ENCODE results near the gene CAP1.
"Not testable (repeated sequence)": the region's sequence is repeated elsewhere in the genome, so short reads cannot be mapped to it uniquely, and the experiment has no call there.

The CAP1 gene, protein sequence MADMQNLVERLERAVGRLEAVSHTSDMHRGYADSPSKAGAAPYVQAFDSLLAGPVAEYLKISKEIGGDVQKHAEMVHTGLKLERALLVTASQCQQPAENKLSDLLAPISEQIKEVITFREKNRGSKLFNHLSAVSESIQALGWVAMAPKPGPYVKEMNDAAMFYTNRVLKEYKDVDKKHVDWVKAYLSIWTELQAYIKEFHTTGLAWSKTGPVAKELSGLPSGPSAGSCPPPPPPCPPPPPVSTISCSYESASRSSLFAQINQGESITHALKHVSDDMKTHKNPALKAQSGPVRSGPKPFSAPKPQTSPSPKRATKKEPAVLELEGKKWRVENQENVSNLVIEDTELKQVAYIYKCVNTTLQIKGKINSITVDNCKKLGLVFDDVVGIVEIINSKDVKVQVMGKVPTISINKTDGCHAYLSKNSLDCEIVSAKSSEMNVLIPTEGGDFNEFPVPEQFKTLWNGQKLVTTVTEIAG

DNA sequence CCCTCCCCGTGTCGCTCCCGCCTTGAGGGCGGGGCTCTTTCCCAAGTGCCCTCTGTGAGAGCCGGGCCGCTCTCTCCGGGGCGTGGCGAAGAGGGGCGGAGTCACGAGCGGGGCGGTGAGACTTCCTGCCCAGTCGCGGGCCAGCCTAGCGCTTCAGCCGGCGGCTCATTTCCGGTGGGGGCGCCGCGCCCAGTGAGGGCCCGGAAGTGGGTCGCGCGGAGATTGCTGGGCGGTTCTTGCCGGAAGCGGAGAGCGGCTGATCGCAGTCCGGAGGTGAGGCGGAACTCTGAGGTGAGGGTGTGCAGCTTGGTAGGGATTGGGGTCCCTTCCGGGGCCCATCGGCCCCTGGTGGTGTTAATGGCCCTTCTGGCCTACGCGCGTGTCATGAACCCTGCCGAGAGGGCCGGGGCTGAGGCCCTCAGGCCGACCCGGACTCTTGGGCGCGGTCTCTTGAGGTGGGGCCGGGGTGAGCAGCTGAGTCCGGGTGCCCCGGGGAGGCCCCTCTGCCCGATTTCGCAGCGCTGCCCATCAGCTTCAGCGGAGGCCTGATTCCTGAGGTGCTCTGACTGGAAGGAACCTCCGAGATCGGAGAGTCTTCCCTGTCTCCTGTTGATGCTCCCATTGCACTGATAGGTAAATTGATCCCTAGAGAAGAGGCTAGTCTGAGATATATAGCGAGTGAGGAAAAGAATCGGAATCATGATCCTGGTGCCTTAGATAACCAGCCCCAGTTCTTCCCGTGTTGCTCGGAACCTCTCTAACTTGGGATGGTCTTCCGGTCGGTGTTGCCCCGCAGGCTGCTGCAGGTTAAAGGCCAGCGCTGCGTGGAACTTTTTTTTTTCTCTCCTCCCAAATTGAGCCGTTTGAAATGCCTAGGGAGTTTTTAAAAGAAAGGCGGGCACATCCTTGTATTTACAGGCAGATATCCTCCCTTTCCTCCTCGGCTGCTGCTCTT, at the start of gene CAP1:
CAP1 (plus strand) TSS at position 219 of the 955 bp plus-strand sequence. CDS start 18,618 bp downstream, outside the sequence.
- DNase-seq (ENCODE audit: low read depth): peak; percentile 100

DNA sequence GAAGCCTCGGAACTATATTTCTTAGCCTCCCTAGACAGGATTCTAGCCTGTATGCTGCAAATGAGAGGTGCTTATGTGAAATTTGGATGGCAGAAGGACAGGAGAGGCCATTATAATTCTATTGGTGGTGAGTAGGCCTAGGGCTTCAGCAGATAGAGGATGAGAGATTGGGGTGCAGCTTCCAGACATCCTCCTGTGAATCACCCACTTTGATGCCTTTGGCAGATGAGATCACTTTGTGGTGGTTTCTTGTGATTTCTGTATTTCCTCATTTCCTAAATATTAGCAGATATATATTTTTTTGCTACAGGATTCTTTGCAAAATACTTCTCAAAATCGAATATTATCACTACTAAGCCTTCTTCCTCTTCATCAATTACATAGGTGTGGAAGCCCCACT, 48.3 kb upstream of the CAP1 start:
- DNase-seq (ENCODE audit: low read depth): no peak

DNA sequence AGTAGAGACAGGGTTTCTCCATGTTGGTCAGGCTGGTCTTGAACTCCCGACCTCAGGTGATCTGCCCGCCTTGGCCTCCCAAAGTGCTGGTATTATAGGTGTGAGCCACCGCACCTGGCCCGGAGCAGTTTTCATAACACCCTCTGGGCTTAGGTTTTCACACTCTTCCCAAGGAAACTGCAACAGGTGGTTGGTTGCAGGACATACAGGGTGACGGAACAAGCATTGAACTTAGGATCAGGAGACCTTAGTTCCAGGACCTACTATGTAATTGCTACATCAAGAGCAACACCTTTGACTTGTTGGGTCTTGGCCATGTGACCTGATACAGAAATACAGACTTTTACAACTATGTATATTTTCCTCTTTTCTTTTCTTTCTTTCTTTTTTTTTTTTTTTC, 47.6 kb upstream of the CAP1 start:
- no peak for DNase-seq (ENCODE audit: low read depth)

DNA sequence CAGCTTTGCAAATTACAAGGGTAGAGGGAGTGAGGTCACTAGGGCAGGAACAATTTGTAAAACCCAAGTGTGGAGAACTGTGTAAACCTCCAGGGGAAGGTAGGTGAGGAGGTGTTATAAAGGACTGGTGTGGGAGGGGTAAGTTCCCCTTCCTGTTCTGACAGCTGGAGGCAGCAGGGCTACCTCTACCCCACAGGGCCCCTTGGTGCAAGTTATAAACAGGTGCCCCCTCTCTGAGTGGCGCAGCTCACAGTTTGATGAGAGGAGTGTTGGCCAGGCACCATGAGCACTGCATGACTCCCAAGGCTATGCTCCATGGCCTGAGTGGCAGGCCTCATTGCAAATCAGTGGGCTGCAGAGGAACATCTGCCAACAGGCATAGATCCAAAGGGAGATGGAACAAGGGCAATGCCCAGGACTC, 44.5 kb upstream of the CAP1 start:
- DNase-seq (ENCODE audit: low read depth): no peak

DNA sequence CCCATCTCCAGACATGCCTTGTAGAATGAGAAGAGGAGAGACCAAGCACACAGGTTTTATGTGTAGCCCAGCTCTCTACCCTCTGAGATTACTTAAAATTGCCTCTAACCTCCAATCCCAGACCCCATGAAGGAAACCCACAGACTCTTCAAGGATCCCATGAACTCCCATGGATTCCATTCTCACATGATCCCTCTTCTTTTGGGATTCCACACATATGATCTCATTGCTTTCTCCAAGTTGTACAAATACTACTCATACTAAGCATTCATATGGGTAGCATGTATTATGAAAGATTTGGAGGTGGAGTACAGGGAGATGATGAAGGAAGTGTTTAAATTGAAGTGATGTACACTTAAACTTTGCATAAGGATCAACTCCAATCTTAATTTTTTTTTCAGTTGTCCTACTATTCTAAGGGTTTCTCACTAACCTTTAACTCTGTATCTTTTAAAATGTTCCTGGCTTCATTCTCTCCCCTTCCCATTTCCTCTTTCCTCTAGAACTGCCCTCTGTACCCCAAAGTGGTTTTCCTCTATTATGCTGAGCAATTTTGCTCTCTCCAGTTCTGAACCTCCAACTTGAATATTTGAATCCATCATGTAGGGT, 44.0 kb upstream of the CAP1 start:
- DNase-seq (ENCODE audit: low read depth): no peak

DNA sequence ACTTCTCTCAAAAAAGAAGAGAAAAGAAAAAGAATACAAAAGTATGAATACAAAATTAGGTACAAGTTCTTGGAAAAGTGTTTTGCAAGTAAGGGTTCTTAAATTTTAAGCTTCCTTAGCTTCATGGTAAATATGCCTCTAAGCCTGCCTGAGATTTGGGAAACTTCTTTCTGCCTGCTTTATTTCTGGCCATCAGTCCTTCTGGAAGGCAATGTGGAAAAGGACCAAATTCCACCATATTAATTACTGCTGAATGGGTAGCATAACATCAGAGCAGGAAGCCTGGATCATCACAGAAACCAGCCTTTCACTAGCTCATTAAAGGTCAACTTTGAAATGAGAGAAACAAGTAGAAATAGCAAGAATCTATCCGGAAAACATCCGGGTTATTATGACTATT, 39.1 kb upstream of the CAP1 start:
- no peak for DNase-seq (ENCODE audit: low read depth)

DNA sequence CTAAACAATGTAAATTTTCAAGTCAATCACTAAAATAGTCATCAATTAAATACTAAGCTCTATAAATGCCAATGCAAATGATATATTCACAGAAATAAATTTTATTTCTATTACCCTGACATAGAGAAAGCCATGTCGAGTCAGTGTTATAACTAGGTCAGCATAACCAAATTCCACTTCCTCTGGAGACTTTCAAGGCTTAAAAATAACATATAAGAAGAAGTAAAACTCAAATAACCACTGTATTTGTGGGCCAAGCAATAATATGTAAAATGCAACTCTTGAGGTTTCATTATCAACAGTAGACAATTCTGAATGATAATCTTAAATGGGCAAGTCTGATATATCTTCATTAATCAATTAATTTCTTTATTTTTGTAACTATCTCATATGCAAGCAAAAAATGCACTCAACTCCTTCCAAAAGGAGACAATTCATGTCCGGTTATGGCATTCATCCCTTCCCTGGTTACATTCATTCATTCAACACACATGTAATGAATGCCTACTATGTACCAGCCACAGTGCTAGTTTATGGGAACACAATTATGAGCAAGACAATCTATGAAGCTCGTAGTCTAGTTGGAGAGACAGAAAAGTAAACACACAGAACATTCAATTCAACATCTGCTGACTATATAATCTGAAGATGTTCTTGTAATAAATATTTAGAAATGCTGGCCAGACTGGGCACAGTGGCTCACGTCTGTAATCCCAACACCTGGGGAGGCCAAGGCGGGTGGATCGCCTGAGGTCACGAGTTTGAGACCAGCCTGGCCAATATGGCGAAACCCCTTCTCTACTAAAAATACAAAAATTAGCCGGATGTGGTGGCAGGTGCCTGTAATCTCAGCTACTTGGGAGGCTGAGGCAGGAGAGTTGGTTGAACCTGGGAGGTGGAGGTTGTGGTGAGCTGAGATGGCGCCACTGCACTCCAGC, 37.1 kb upstream of the CAP1 start:
- no peak for DNase-seq (ENCODE audit: low read depth)

DNA sequence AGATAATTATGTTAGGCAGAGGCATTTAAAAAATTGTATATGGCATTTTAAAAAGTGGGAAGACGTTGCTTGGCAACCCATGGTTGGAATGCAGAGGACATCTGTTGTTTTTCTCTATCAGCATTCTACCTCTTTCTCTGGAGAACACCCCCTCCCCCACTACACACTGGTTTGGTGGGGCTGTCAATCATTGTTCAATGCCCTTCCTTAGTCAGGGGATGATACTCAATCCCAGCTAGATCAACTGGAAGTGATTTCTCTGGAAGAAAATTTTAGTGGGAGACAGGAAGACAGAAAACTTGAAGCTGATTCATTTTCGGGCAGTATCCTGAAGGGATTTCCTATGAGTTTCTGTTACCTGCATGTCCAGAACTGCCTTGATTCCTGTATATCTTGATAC, 35.7 kb upstream of the CAP1 start:
- DNase-seq (ENCODE audit: low read depth): no peak

DNA sequence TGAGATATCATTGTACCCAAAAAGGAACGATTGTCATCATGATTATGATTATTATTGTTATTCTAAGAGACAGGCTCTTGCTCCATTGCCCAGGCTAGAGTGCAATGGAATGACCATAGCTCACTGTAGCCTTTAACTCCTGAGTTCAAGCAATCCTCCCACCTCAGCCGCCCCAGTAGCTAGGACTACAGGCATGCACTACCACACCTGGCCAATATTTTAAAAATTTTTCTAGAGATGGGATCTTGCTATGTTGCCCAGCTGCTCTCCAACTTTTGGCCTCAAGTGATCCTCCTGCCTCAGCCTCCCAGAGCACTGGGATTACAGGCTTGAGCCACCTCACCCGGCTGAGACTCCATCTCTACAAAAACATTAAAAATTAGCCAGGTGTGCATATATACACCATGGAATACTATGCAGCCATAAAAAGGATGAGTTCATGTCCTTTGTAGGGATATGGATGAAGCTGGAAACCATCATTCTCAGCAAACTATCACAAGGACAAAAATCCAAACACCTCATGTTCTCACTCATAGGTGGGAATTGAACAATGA, 33.0 kb upstream of the CAP1 start:
- not testable (repeated sequence) for DNase-seq (ENCODE audit: low read depth)

DNA sequence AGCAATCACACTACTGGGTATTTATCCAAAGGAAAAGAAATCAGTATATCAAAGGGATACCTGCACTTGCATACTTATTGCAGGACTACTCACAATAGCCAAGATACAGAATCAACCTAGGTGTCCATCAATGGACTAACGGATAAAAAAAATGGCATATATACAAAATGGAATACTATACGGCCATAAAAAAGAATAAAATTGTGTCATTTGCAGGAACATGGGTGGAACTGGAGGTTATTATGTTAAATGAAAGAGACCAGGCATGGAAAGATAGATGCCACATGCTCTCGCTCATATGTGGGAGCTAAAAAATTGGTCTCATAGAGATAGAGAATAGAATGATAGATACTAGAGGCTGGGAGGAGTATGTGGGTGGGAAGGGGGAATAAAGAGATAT, 29.3 kb upstream of the CAP1 start:
- no peak for DNase-seq (ENCODE audit: low read depth)

DNA sequence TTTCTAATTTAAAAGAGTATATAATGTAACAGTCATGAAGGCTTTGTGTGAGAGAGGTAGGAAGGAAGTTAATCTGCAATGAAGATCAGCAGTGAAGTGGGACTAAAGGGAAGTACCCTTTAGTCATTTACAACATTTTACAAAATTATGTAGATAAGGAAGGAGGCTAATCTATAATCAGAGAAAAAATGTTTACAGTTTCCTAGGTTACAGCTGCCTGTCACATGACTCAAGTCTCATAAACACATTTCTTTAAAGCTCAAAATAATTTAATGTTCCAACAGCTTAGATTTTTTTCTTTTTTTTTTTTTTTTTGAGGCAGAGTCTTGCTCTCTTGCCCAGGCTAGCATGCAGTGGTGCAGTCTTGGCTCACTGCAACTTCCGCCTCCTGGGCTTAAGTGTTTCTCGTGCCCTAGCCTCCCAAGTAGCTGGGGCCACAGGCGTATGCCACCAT, 26.2 kb upstream of the CAP1 start:
- DNase-seq (ENCODE audit: low read depth): no peak

DNA sequence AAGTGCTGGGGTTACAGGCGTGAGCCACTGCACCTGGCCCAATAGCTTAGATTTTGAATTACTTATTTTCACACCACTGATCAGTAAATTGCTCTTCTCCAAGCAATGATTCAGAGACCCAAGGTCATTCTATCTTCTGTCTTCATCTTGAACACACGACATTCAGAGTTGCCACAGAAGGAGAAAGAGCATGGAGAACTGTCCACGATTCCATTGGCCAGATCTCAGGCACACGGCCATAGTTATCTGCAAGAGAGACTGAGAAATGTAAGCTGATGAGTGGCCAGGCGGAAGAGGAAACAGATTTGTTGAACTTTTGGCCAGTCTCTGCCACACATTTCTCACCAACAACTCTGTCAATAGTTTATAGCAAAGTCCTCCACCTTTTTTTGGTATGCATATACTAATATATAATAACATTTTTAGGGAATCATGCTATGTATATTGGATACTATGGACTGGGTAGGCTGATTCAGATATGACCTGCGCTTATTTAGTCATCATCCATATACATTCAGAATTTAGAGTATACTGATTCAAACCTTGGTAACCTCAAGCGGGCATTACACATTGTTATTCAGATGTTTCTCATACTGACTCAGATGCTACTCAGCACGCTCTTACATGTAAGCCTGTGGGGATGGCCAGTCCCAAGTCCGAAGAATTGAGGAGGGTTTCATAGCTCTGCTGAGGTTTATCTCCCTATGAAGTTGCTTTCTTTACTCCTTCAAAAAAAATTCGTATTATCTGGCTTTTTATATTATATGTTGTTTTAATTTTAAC, 25.5 kb upstream of the CAP1 start:
- no peak for DNase-seq (ENCODE audit: low read depth)

DNA sequence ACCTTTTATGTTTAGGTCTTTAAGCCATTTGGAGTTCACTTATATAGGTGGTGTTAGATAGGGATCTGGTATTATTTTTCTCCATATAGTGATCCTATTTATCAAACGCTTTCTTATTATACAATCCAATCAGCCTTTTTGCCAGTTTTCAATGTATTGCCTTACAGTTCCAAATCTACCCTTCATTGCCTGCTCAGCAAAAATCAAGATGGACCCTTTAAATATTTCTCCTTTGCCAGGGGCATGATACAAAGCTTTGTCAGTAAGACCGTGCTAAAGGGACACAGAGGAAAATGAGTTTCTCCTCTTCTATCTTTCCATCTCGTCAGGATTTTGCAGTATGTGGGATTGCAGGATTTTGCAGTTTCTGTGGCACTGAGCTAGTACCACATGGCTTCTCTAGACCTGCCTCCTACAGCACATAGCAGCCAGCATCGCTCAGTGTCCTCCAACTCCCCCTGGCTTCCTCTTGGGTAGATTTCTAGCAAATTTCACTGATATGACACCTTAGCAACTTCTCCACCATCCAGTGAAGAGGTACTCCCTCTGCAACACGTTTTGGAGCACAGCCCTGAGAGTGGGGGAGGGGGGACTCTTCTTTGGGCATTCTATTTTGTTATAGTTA, 22.5 kb upstream of the CAP1 start:
- DNase-seq (ENCODE audit: low read depth): no peak

DNA sequence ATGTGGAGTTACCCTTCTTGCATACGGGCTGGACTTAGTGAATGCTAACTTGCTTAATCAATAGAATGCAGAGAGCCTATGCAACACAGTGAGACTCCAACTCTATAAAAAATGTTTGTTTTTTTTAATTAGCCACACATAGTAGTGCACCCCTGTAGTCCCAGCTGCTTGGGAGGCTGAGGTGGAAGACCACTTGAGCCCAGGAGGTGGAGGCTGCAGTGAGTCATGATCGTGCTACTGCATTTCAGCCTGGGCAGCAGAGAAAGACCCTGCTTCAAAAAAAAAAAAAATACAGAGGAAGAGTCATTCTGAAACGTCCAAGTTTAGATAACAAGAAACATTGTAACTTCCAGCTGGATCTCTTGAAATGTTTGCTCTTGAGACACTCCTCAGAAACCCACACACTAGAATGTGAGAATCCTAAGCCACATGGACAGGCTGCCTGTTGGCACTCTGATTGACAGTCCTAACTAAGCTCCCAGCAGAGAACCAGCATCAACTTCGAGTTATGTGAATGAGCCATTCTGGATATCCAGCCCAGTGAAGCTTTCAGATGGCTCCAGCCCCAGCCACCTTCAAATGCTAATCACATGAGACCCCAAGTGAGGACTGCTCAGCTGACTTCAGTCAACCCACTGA, 20.0 kb upstream of the CAP1 start:
- DNase-seq (ENCODE audit: low read depth): no peak

DNA sequence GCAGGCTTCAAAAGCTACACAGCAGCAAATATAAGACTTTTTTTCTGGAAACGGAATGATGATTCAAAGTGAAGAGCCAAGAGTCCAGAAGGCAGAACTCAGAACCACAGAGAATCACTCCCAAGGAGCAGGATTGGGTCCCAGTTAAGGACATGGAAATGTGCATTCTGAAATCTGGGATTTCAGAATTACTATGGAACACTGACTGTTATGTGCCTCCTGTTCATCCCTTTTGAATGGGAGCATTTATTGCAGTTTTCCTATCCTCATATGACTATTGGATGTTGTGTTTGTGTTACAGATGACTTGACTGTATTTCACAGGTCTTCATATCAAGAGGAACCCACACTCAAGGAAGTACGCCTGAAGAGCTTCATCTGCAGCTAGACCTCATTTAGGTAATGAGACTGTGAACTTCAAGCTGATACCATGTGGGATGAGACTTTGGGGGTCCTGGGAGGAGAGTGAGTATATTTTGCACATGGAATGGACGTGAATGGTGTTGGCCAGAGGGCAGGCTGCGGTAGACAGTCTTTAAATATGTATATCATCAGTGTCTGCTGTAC, 17.1 kb upstream of the CAP1 start:
- no peak for DNase-seq (ENCODE audit: low read depth)

DNA sequence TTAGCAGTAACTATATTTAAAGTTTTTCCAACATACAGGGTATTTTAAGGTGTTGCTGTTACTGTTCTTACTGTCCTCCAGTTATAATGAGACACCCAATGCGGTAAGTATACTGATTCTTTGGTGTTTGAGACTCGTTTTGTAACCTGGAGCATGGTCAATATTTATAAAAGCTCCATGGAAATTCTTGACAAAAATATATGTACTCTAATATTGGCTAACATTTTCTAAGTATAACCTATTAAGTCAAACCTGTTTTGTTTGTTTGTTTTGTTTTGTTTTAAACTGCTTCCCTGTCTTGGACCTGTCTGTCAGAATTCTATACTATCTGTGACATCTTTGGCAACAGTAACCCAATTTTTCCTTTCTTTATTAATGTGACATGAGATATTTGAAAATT, 15.9 kb upstream of the CAP1 start:
- DNase-seq (ENCODE audit: low read depth): no peak

DNA sequence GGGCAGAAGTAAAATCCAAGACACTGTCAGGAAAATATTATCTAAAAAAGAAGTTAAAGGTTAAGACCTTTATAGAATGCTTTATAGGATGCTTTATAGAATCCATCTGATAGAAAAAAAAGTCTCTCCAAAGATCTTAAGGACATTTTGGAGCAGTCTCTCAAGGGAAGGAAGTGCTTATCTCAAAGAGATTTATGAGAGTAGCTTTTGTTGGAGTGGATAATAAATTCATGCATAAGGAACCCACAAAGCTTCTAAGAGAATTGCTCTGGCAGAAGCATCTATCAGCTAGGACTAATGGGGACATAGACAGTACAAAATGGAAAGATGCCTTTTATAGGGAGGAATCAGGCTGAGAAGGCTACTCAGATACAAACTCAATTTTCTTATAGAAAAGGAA, 12.9 kb upstream of the CAP1 start:
- DNase-seq (ENCODE audit: low read depth): no peak

DNA sequence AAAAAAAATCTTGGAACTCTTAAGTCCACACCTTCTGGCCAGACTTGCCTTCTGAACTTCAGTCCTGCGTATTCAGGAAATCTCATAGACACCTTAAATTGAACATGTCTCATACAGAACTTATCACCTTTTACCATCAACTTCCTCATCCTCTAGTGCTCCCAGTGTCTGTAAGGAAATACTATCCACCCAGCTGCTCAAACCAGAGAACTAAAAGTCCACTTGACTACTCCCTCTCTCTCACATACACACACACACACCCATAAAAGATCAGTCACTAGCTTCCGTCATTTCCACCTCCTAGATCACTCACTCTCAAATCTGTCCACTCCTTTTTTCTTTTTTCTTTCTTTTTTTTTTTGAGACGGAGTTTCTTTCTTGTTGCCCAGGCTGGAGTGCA, 10.9 kb upstream of the CAP1 start:
- no peak for DNase-seq (ENCODE audit: low read depth)
